HG03159 (cell line): ENCODE results near the gene ZFPL1.

Source experiments
- ATAC-seq: cut with Tn5 transposase; IDR thresholded peaks from one replicate; pipeline ENCODE4 v1.9.1; 2021; ENCODE audit warnings: mild to moderate bottlenecking, moderate library complexity; ENCODE audit not compliant: unreplicated experiment

The ZFPL1 gene

GRCh38 chr11:65083834-65084597 is at the start of gene ZFPL1, which contains the start of gene CDCA5:
Gene ZFPL1, plus strand, starts transcription at chr11:65084222. Its CDS starts 477 bp downstream, at chr11:65084699.
Gene CDCA5, minus strand, starts transcription at chr11:65084040. Its CDS starts 62 bp downstream, at chr11:65083978.
- peak; percentile 80 for ATAC-seq

GRCh38 chr11:65034423-65034822 is 49.6 kb upstream of the ZFPL1 start:
- ATAC-seq: no peak

DNA sequence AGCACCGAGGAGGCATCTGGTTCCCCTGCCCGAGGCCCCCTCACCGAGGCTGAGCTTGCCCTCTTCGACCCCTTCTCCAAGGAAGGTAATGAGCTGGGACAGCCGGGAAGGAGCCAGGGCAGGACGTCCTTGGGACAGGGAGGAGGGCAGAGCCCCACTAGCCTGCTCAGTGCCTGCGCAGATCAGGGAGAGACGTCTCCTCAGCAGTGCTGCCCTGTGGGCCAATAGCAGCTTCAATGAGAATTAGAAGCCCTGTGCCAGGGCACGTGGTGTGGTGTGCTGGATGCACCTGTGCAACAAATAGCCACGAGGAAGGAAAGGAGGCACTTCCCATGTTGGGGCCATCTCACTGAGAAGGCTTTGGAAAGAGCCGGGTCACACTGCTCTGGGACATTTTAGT is 48.4 kb upstream of the ZFPL1 start:
- ATAC-seq: no peak

DNA sequence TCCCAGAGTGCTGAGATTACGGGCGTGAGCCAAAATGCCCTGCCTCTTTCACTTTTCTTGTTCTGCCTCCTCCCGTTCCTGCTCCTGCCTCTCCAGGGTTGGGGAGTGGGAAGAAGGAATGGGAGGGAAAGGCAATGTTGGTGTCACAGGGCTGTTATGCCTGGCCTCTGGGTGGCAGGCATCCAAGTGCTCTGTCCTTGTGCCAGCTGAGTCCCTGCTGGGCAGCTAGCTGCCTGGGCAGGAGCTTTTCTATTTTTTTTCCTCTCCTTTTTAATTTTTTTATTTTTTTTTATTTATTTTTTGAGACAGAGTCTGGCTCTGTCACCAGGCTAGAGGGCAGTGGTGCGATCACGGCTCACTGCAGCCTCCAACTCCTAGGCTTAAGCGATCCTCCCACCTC is 47.1 kb upstream of the ZFPL1 start:
- ATAC-seq: no peak

GRCh38 chr11:65040520-65040846 is 43.5 kb upstream of the ZFPL1 start:
- ATAC-seq: no peak

DNA sequence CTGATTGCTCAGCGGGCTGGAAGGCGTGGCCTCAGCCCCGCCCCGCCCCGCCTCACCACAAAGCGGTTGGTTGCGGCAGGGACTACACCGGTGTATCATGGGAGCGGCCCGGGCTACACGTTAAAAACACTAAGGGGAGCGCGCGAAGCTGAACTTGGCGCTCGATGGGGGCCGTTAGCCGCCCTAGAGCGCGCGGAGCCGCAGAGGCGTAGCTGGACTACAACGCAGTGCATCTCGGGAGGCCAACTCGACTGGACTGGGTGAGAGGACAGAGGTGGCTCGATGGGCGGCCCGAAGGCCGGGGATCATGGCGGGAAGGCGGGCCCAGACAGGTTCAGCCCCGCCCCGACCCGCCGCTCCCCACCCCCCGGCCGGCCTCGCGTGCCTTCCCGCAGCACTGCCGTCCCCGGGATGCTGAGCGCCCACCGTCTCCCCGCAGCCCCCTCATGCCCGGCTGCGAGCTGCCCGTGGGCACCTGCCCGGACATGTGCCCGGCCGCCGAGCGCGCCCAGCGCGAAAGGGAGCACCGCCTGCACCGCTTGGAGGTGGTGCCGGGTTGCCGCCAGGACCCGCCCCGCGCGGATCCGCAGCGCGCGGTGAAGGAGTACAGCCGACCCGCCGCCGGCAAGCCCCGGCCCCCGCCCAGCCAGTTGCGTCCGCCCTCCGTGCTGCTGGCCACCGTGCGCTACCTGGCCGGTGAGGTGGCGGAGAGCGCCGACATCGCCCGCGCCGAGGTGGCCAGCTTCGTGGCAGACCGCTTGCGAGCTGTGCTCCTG is 43.0 kb upstream of the ZFPL1 start, which contains the start of gene SAC3D1:
SAC3D1 (plus strand) TSS at position 364 of the 776 bp plus-strand sequence; CDS start at position 447, 83 bp downstream.
- peak; percentile 77 for ATAC-seq

- no peak for ATAC-seq
Observed at GRCh38 chr11:65042891-65043290, 41.1 kb upstream of the ZFPL1 start.

- no peak for ATAC-seq
Observed at GRCh38 chr11:65043881-65044501, 40.0 kb upstream of the ZFPL1 start.

DNA sequence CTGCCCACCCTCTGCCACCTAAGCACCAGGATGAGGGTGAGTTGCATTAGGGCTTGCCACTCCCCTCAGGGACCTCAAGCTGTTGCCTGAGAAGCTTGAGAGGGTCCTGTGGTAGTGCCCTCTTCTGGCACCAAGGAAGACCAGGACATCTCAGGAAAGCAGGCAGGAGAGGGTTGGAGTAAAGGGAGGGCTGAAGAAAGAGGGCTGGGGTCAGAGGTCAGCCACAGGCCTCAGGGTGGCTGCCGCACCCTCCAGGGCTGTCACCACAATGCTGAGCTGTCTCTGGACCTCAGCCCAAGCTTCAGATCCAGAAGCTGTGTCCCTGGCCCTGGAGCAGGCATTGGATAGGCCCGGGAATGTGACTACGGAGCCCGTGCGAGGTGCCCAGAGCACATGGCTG is 39.0 kb upstream of the ZFPL1 start:
- ATAC-seq: no peak

DNA sequence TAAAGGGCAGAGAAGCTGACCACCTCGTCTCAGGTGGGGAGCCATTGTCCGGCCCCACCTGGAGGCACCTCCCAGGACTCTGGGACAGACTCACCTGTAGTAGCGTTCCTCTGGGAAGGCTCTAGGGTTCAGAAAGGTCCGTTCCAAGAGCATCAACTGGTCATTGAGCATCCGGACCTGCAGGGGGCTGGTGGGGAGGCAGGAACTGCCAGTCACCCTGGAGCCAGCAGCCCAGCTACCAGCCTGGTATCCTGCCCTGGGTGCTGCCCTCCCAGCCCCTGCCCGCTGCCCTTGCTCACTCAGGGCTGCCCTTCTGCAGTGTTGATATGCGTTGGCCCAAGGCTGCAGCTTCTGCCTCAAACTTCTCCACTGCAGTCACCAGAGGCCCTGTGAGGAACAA is 38.3 kb upstream of the ZFPL1 start:
- no peak for ATAC-seq

DNA sequence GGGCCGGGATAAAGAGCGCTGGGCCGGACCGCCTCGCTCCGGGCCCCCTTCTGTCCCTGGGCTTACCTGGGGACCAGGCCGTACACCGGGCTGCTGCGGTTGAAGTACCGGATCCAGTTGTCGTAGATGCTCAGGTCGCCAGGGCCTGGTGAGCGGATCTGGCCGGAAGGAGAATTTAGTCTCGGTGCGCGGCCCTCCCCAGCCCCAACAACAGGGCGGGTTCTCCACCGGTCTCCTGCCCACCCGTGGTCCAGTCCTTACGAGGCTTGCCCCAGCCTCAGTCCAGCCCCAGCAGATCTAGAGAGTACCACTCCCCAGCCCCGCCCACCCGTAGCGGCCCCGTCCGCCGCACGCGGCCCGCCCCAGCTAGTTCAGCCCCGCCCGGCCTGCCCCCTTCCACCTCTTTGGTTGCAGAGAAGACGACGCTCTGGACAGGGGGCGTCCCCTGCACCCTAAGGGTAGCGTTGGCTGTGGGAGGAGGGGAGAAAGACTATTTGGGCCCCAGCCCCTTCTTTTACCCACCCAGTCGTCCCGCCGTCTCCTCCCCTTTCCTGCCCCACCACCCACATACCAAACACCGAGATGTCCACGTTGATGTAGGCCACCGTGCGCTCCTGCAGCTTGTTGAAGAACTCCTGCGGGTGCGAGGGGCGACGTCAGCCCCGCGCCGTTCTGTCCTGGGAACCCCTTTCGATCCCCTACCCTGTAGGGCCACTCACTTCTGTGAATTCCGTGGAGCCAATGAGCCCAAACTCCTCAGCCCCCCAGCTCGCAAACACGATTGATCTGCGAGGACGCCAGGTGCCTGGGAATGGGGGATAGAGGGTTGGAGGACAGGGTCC is 36.2 kb upstream of the ZFPL1 start:
- ATAC-seq: no peak

- ATAC-seq: no peak
Observed at GRCh38 chr11:65051398-65051858, 32.6 kb upstream of the ZFPL1 start.

- no peak for ATAC-seq
Observed at GRCh38 chr11:65053827-65054508, 30.1 kb upstream of the ZFPL1 start.

GRCh38 chr11:65055538-65055937 is 28.5 kb upstream of the ZFPL1 start:
- no peak for ATAC-seq

- no peak for ATAC-seq
Observed at GRCh38 chr11:65056999-65057398, 27.0 kb upstream of the ZFPL1 start.

- no peak for ATAC-seq
Observed at GRCh38 chr11:65057526-65057925, 26.5 kb upstream of the ZFPL1 start.

DNA sequence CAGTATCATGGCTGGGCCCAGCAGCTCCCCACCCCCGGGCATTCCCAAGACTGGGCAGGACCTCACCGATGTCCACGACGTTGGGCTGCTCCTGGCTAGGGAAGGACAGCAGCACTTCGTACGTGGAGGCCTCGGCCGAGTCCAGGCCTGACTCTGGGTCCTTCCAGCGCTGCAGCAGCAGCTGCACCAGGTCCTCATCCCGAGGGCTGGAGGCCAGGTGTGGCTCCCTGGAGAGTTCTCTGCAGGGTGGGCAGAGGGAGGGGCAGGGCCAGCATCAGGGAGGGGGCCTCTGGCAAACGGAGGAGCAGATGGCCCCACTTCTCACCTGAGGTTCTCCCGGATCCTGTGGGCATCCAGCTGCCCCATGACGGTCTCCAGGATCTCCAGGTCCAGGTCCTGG is 26.0 kb upstream of the ZFPL1 start:
- no peak for ATAC-seq

DNA sequence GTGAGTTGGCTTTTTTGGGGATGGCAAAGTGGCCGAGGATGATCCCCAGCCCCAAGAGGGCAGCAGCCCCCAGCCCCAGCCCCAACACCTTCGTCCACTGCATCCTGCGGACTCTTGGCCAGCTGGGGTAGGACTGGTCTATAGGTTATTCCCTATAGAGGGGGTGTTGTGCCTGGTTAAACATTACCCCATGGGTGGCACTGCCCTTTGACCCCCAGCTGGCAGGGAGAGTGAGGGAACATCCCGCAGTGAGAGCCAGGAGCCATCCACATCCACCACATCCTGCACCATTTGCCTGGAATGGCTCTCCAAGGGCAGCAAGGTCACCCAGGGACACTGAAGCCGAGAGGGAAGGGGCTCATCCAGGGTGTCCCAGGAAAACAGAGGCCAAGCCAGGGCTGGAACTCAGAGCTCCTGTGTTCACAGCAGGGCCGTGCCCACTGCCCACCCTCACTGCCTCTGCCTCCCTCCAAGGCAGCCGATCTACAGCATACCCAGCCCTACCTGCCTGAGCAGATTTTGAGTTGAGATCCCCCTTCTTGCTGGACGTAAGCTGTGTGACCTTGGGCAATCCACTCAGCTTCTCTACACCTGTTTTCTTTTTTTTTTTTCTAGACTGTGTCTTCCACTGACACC is 25.5 kb upstream of the ZFPL1 start, which contains the start of gene NAALADL1:
NAALADL1 (minus strand) TSS at position 135 of the 636 bp plus-strand sequence; CDS start at position 103, 32 bp downstream.
- ATAC-seq: no peak

DNA sequence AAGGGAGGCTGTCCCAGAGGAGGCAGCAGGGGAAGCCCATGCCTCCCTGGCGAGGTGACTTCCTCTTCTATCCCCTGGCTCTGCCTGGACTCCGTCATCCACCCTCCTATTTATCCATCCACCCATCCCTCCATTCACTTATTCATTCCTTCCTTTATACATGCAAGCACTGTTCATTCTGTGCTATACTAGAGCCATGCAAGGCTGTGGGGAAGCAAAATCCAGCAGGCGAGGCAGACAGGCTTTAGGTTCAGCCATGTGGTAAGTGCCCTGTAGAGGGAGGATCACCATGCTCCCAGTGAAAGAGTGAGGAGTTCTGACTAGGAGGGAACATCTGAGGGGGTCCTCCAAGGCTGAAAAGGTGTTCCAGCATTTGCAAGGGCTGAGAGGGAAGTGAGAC is 24.5 kb upstream of the ZFPL1 start:
- ATAC-seq: no peak
